ENCODE measurements around the gene HCRTR2. TPM values are rescaled to one million over a fixed set of nuclear protein-coding genes. Genes with fewer than 3 reads are reported as not detected.
"Not testable (repeated sequence)": the region's sequence is repeated elsewhere in the genome, so short reads cannot be mapped to it uniquely, and the experiment has no call there.

HCRTR2 gene
- total and polyA plus RNA-seq, 4 donors = not detected

DNA sequence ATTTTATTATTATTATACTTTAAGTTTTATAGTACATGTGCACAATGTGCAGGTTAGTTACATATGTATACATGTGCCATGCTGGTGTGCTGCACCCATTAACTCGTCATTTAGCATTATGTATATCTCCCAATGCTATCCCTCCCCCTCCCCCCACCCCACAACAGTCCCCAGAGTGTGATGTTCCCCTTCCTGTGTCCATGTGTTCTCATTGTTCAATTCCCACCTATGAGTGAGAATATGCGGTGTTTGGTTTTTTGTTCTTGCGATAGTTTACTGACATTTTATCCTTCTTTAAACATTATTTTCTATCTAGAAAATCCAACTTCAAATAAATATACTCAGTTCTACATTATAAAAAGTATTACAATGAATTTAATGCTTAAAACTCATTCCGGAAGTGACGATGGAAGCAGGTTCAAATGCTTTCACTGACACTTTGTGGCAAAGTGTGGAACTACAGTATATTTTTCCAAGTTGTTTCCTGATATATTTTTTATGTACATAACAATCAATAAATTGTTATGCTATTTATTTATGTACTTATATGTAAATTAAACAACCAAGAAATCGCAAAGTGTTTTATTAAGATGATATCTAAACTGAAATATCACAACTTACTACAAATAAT, 66.8 kb downstream of the HCRTR2 start:
- TF ChIP-seq CTCF (IDR thresholded peaks at IDR 0.05; ENCODE audit: low read depth, low read length, missing input control) = peak; percentile 22
- peak; percentile 50 to 52 for TF ChIP-seq RAD21 (IDR thresholded peaks at IDR 0.05)
- not testable (repeated sequence) for H3K27ac ChIP-seq (ENCODE audit: low read depth in 1 of 2, low read length in 2 of 2); H3K4me3 ChIP-seq (ENCODE audit: low read depth in 1 of 3, low read length in 3 of 3); H3K9me3 ChIP-seq (ENCODE audit: control insufficient read depth in 4 of 4, low read length in 3 of 4); H3K36me3 ChIP-seq (ENCODE audit: control insufficient read depth in 4 of 4, insufficient read depth in 3 of 4, low read depth in 1 of 4, low read length in 3 of 4); H3K4me1 ChIP-seq (ENCODE audit: control insufficient read depth in 4 of 4, insufficient read depth in 4 of 4, low read length in 3 of 4); H3K9ac ChIP-seq (ENCODE audit: low read depth in 1 of 2, low read length in 2 of 2); H3K27me3 ChIP-seq (ENCODE audit: control insufficient read depth in 4 of 4, insufficient read depth in 4 of 4, low read length in 3 of 4); DNase-seq (ENCODE audit: low spot score)
- 50% methylated on average over 6 of the region's 6 CpGs for WGBS

GRCh38 chr6:55250400-55250799, 76.1 kb downstream of the HCRTR2 start:
- Histone ChIP-seq H3K36me3 (ENCODE audit: control insufficient read depth in 4 of 4, insufficient read depth in 3 of 4, low read depth in 1 of 4, low read length in 3 of 4) (no peaks in the 10 kb centered on the region), H3K4me3 (ENCODE audit: low read depth in 1 of 3, low read length in 3 of 3) (no peak overlapping the region), H3K9ac (ENCODE audit: low read depth in 1 of 2, low read length in 2 of 2) (no peak overlapping the region), H3K4me1 (ENCODE audit: control insufficient read depth in 4 of 4, insufficient read depth in 4 of 4, low read length in 3 of 4) (no peaks in the 10 kb centered on the region), H3K9me3 (ENCODE audit: control insufficient read depth in 4 of 4, low read length in 3 of 4) (no peaks in the 10 kb centered on the region), H3K27me3 (ENCODE audit: control insufficient read depth in 4 of 4, insufficient read depth in 4 of 4, low read length in 3 of 4) (no peaks in the 10 kb centered on the region), H3K27ac (ENCODE audit: low read depth in 1 of 2, low read length in 2 of 2) (no peak overlapping the region)
- WGBS = 26% methylated on average over 1 of the region's 1 CpG
- no peak for DNase-seq (ENCODE audit: low spot score)
- no peak for TF ChIP-seq RXRA (IDR thresholded peaks at IDR 0.05)
- no peak for TF ChIP-seq FOXA2 (IDR thresholded peaks at IDR 0.05)
- TF ChIP-seq SP1 (IDR thresholded peaks at IDR 0.05) = no peak
- TF ChIP-seq YY1 (IDR thresholded peaks at IDR 0.05) = no peak
- TF ChIP-seq FOXA1 (IDR thresholded peaks at IDR 0.05) = no peak
- no peak for TF ChIP-seq TAF1 (conservative IDR thresholded peaks at IDR 0.05)
- no peak for TF ChIP-seq JUND (IDR thresholded peaks at IDR 0.05)
- TF ChIP-seq RAD21 (IDR thresholded peaks at IDR 0.05) = no peak
- TF ChIP-seq CTCF (IDR thresholded peaks at IDR 0.05; ENCODE audit: low read depth, low read length, missing input control) = no peak
- TF ChIP-seq MAX (IDR thresholded peaks at IDR 0.05) = no peak
- no peak for TF ChIP-seq HNF4A (conservative IDR thresholded peaks at IDR 0.05)
- no peak for TF ChIP-seq ATF3 (IDR thresholded peaks at IDR 0.05)
- TF ChIP-seq, protein P1, sequence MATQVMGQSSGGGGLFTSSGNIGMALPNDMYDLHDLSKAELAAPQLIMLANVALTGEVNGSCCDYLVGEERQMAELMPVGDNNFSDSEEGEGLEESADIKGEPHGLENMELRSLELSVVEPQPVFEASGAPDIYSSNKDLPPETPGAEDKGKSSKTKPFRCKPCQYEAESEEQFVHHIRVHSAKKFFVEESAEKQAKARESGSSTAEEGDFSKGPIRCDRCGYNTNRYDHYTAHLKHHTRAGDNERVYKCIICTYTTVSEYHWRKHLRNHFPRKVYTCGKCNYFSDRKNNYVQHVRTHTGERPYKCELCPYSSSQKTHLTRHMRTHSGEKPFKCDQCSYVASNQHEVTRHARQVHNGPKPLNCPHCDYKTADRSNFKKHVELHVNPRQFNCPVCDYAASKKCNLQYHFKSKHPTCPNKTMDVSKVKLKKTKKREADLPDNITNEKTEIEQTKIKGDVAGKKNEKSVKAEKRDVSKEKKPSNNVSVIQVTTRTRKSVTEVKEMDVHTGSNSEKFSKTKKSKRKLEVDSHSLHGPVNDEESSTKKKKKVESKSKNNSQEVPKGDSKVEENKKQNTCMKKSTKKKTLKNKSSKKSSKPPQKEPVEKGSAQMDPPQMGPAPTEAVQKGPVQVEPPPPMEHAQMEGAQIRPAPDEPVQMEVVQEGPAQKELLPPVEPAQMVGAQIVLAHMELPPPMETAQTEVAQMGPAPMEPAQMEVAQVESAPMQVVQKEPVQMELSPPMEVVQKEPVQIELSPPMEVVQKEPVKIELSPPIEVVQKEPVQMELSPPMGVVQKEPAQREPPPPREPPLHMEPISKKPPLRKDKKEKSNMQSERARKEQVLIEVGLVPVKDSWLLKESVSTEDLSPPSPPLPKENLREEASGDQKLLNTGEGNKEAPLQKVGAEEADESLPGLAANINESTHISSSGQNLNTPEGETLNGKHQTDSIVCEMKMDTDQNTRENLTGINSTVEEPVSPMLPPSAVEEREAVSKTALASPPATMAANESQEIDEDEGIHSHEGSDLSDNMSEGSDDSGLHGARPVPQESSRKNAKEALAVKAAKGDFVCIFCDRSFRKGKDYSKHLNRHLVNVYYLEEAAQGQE (IDR thresholded peaks at IDR 0.05) = no peak
- TF ChIP-seq ZBTB33 (IDR thresholded peaks at IDR 0.05) = no peak
- TF ChIP-seq NR2F2 (IDR thresholded peaks at IDR 0.05) = no peak
- no peak for TF ChIP-seq HNF4G (IDR thresholded peaks at IDR 0.05)

Measured in liver (tissue), 9 donors.